IMR-90 (cell line): ENCODE measurements around the gene DIAPH2. TPM values are rescaled to one million over a fixed set of nuclear protein-coding genes. Genes with fewer than 3 reads are reported as not detected.

Experiments used
- ATAC-seq: fragments of 200-7000 bp; cut with Tn5 transposase; 2 replicates; pipeline ENCODE4 v1.9.1; 2020; ENCODE audit warnings: low read depth, mild to moderate bottlenecking, moderate library complexity
- BruUV-seq: library from RNA; stranded (reverse); fragments of 400-500 nt; replicated peaks from 2 replicates; lab custom pipeline; 2021; lab: Mats Ljungman, UMichigan
- CTCF ChIA-PET: fragments of 300-600 bp; formaldehyde crosslinking; extraction: SDS; loops from one replicate; lab custom pipeline; 2021; ENCODE audit warnings: antibody characterized with exemption; lab: Yijun Ruan, JAX
- POLR2A ChIA-PET: fragments of 300-600 bp; sonication (Branson Sonifier 250); formaldehyde crosslinking; loops from one replicate; lab custom pipeline; 2022; ENCODE audit warnings: antibody characterized with exemption; ENCODE audit not compliant: unreplicated experiment; lab: Charles Lee
- DNase-seq: peaks from one replicate; pipeline ENCODE4 v3.0.0; 2013
- H2AFZ ChIP-seq: replicated peaks from 2 replicates; pipeline ENCODE3; 2013; ENCODE audit warnings: low read length, mild to moderate bottlenecking; ENCODE audit not compliant: poor library complexity
- H2AK5ac ChIP-seq: 2 replicates; pipeline ENCODE4 v1.6.1; 2013; ENCODE audit warnings: low read depth, low read length, inconsistent platforms
- H2AK9ac ChIP-seq: replicated peaks from 2 replicates; pipeline ENCODE3; 2013; ENCODE audit warnings: mild to moderate bottlenecking, low read depth, low read length, moderate library complexity; ENCODE audit not compliant: poor library complexity
- H2BK120ac ChIP-seq: 2 replicates; pipeline ENCODE4 v1.6.1; 2013; ENCODE audit warnings: low read depth, low read length, inconsistent platforms
- H2BK15ac ChIP-seq: 3 replicates; pipeline ENCODE4 v1.6.1; 2013; ENCODE audit warnings: low read depth, low read length, inconsistent platforms
- H2BK20ac ChIP-seq: 2 replicates; pipeline ENCODE4 v1.6.1; 2013; ENCODE audit warnings: low read depth, mild to moderate bottlenecking, inconsistent platforms, low read length, moderate library complexity
- H2BK5ac ChIP-seq: 2 replicates; pipeline ENCODE4 v1.6.1; 2013; ENCODE audit warnings: mild to moderate bottlenecking, low read depth, low read length, inconsistent platforms; ENCODE audit not compliant: poor library complexity, severe bottlenecking
- H3K14ac ChIP-seq: replicated peaks from 2 replicates; pipeline ENCODE4 v1.6.1; 2013; ENCODE audit warnings: low read depth, low read length, inconsistent platforms
- H3K18ac ChIP-seq: 2 replicates; pipeline ENCODE4 v1.6.1; 2013; ENCODE audit warnings: low read depth, low read length, control low read depth
- H3K23ac ChIP-seq: 2 replicates; pipeline ENCODE4 v1.6.1; 2013; ENCODE audit warnings: low read depth, low read length, inconsistent platforms
- H3K27ac ChIP-seq: 2 replicates; pipeline ENCODE4 v1.5.1; 2013; ENCODE audit warnings: mild to moderate bottlenecking, control low read depth, low read length; ENCODE audit not compliant: insufficient read depth
- H3K27me3 ChIP-seq: 2 replicates; pipeline ENCODE4 v1.6.1; 2013; ENCODE audit warnings: low read length; ENCODE audit not compliant: control insufficient read depth, insufficient read depth
- H3K36me3 ChIP-seq: 2 replicates; pipeline ENCODE4 v1.6.1; 2013; ENCODE audit warnings: low read length, mixed read lengths; ENCODE audit not compliant: control insufficient read depth, insufficient read depth
- H3K4ac ChIP-seq: 2 replicates; pipeline ENCODE4 v1.6.1; 2013; ENCODE audit warnings: low read depth, low read length, inconsistent platforms
- H3K4me1 ChIP-seq: 2 replicates; pipeline ENCODE4 v1.6.1; 2013; ENCODE audit warnings: low read length, mixed read lengths; ENCODE audit not compliant: control insufficient read depth, insufficient read depth
- H3K4me2 ChIP-seq: 2 replicates; pipeline ENCODE4 v1.6.1; 2013; ENCODE audit warnings: low read depth, mild to moderate bottlenecking, control low read depth, low read length, moderate library complexity
- H3K4me3 ChIP-seq: 2 replicates; pipeline ENCODE4 v1.5.1; 2013; ENCODE audit warnings: low read depth, mild to moderate bottlenecking, control low read depth, low read length, moderate library complexity; ENCODE audit not compliant: insufficient read depth
- H3K56ac ChIP-seq: 2 replicates; pipeline ENCODE4 v1.6.1; 2013; ENCODE audit warnings: low read length, inconsistent platforms; ENCODE audit not compliant: insufficient read depth; ENCODE audit errors: extremely low read depth
- H3K79me1 ChIP-seq, 2 experiments: 2 replicates each; pipeline ENCODE4 v1.6.1; 2013; ENCODE audit warnings: low read length in 2 of 2, inconsistent platforms in 1 of 2, low read depth in 1 of 2
- H3K9ac ChIP-seq: 2 replicates; pipeline ENCODE4 v1.6.1; 2013; ENCODE audit warnings: low read depth, low read length, control low read depth
- H3K9me1 ChIP-seq: 2 replicates; pipeline ENCODE4 v1.6.1; 2013; ENCODE audit warnings: low read length, inconsistent platforms; ENCODE audit not compliant: insufficient read depth
- H3K9me3 ChIP-seq: 2 replicates; pipeline ENCODE4 v1.6.1; 2013; ENCODE audit warnings: low read length; ENCODE audit not compliant: control insufficient read depth, insufficient read depth
- H4K20me1 ChIP-seq: 2 replicates; pipeline ENCODE4 v1.6.1; 2013; ENCODE audit warnings: low read length, inconsistent platforms; ENCODE audit not compliant: insufficient read depth
- H4K5ac ChIP-seq: 2 replicates; pipeline ENCODE4 v1.6.1; 2013; ENCODE audit warnings: mild to moderate bottlenecking, low read depth, low read length, control low read depth
- H4K8ac ChIP-seq, 2 experiments: 2 replicates each; pipeline ENCODE4 v1.6.1; 2013; ENCODE audit warnings: low read depth in 2 of 2, low read length in 2 of 2, control low read depth in 1 of 2, inconsistent platforms in 1 of 2
- H4K91ac ChIP-seq: 2 replicates; pipeline ENCODE4 v1.6.1; 2013; ENCODE audit warnings: low read depth, low read length, inconsistent platforms; ENCODE audit not compliant: insufficient read depth
- BHLHE40 ChIP-seq: fragments of 150-350 bp; IDR thresholded peaks from 2 replicates; pipeline ENCODE4 v1.6.1; 2016; ENCODE audit warnings: mild to moderate bottlenecking, low read depth, low read length
- CEBPB ChIP-seq: IDR thresholded peaks from 2 replicates; pipeline ENCODE4 v1.6.1; 2012; ENCODE audit warnings: low read depth, low read length, improper control_type of control experiment
- CHD1 ChIP-seq: IDR thresholded peaks from 2 replicates; pipeline ENCODE4 v1.6.1; 2012; ENCODE audit warnings: low read depth, low read length, improper control_type of control experiment
- FOS ChIP-seq: fragments of 150-350 bp; IDR thresholded peaks from 2 replicates; pipeline ENCODE4 v1.6.1; 2016; ENCODE audit warnings: low read depth, low read length
- MAFK ChIP-seq: IDR thresholded peaks from 2 replicates; pipeline ENCODE4 v1.6.1; 2012; ENCODE audit warnings: low read depth, low read length, improper control_type of control experiment
- MAZ ChIP-seq: IDR thresholded peaks from 2 replicates; pipeline ENCODE4 v1.6.1; 2012; ENCODE audit warnings: low read depth, mild to moderate bottlenecking, low read length, improper control_type of control experiment, moderate library complexity, borderline replicate concordance
- MXI1 ChIP-seq: IDR thresholded peaks from 2 replicates; pipeline ENCODE4 v1.6.1; 2012; ENCODE audit warnings: low read depth, mild to moderate bottlenecking, low read length, moderate library complexity, borderline replicate concordance
- NFE2L2 ChIP-seq: fragments of 150-350 bp; IDR thresholded peaks from 2 replicates; pipeline ENCODE4 v1.6.1; 2016; ENCODE audit warnings: low read depth, mild to moderate bottlenecking, low read length
- POLR2A ChIP-seq: IDR thresholded peaks from 2 replicates; pipeline ENCODE4 v1.6.1; 2012; ENCODE audit warnings: mild to moderate bottlenecking, low read depth, low read length
- RAD21 ChIP-seq: IDR thresholded peaks from 2 replicates; pipeline ENCODE4 v1.6.1; 2012; ENCODE audit warnings: low read length, improper control_type of control experiment
- RCOR1 ChIP-seq: IDR thresholded peaks from 2 replicates; pipeline ENCODE4 v1.6.1; 2012; ENCODE audit warnings: mild to moderate bottlenecking, low read length, improper control_type of control experiment; ENCODE audit not compliant: insufficient replicate concordance
- RFX5 ChIP-seq: IDR thresholded peaks from 2 replicates; pipeline ENCODE4 v1.8.0; 2012; ENCODE audit warnings: low read depth, mild to moderate bottlenecking, low read length, moderate library complexity
- SMC3 ChIP-seq: fragments of 150-350 bp; IDR thresholded peaks from 2 replicates; pipeline ENCODE4 v1.6.1; 2016; ENCODE audit warnings: low read depth, mild to moderate bottlenecking, antibody characterized with exemption, low read length, moderate library complexity
- WGBS, 2 experiments: methylation state at CpG; one replicate each; pipeline versions ENCODE4 v1.1.5 to v1.1.7; 2013; ENCODE audit warnings: missing lambda C conversion rate in 2 of 2; ENCODE audit not compliant: insufficient read length in 1 of 2; ENCODE audit errors: extremely low coverage in 2 of 2; 5-methylcytosine and 5-hydroxymethylcytosine counted together
- dilution Hi-C: fragments of 300-500 bp; cut with HindIII; formaldehyde crosslinking; loops from one replicate; pipeline ENCODE4 v1.14.3; 2018; ENCODE audit warnings: low sequenced_read_pairs; ENCODE audit not compliant: unreplicated experiment
- in situ Hi-C: fragments of 300-500 bp; cut with MboI; formaldehyde crosslinking; loops from 3 replicates; pipeline ENCODE4 v1.14.3; 2019; ENCODE audit warnings: low sequenced_read_pairs, inconsistent platforms, mixed read lengths
- intact Hi-C: fragments of 100-400 bp; cut with micrococcal nuclease; formaldehyde crosslinking; loops from 2 replicates; pipeline ENCODE4 v1.10.0; 2022
- polyA plus RNA-seq, 3 experiments: library from polyadenylated mRNA; depleted of rRNA; stranded (reverse); fragments of >200 nt; gene quantifications; 2 replicates each; pipeline ENCODE4 v1.2.3, GENCODE V29; 2012; ENCODE audit warnings: low replicate concordance in 1 of 3
- total RNA-seq: library from RNA; depleted of rRNA; stranded (reverse); fragments of >200 nt; gene quantifications from 2 replicates; pipeline ENCODE4 v1.2.3, GENCODE V29; 2012
- TF ChIP-seq, protein P1 (sequence below): fragments of 150-350 bp; IDR thresholded peaks from 2 replicates; pipeline ENCODE4 v1.6.1; 2017; ENCODE audit warnings: mild to moderate bottlenecking, antibody characterized with exemption, low read length, low read depth
- TF ChIP-seq, protein P2 (sequence below): conservative IDR thresholded peaks from 2 replicates; pipeline ENCODE4 v1.5.1; 2012; ENCODE audit warnings: mild to moderate bottlenecking, low read depth, low read length, improper control_type of control experiment
- TF ChIP-seq, protein P3 (sequence below): fragments of 150-350 bp; IDR thresholded peaks from 2 replicates; pipeline ENCODE4 v1.6.1; 2016; ENCODE audit warnings: low read depth, mild to moderate bottlenecking, low read length, moderate library complexity, borderline replicate concordance

Gene DIAPH2
- total and polyA plus RNA-seq, 2 of the 4 experiments (the other 2 are of a cell fraction), result 3.6 to 19.9 TPM

DNA sequence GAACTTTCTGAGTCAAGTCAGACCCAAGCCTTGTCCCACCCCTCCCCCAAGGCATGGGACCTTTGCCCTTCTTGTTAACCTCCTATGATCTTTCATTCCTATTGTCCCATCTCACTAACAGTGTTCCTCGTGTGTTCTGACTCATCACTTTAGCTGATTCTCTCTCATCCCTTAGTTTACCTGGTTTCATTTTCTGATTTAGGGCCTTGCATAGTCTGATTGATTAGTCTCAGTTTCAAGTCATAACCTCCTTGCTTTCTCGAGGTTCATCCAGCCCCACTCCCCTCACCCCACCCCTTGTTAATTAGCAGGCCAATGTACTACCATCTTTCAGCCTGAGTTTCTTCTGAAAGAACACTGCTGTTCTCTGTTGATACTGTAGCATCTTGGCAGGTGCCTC lies 716.5 kb downstream of the DIAPH2 start:
- H3K9me1 ChIP-seq, result peaks cover 6% of the 10 kb centered on the region; the same call in 1 of the 2 replicates
- dilution Hi-C loops, result no loop called here
- no peak overlapping the region for H4K5ac ChIP-seq
- no peak overlapping the region for H3K18ac ChIP-seq
- no peak for DNase-seq
- no TSS peak for BruUV-seq
- H2BK20ac ChIP-seq, result peak overlapping the region; percentile 66
- no peak overlapping the region for H4K8ac ChIP-seq
- no peaks in the 10 kb centered on the region for H3K36me3 ChIP-seq
- H2AFZ ChIP-seq, result no peak overlapping the region
- ChIA-PET CTCF (no interaction called here), POLR2A (no interaction called here)
- H4K20me1 ChIP-seq, result no peaks in the 10 kb centered on the region
- H3K9me3 ChIP-seq, result no peaks in the 10 kb centered on the region
- peaks cover 0 to 8% of the 10 kb centered on the region in 2 experiments; a peak in 1 of 4 replicates for H3K79me1 ChIP-seq
- no peak overlapping the region for H2AK5ac ChIP-seq
- TF ChIP-seq, protein P1, sequence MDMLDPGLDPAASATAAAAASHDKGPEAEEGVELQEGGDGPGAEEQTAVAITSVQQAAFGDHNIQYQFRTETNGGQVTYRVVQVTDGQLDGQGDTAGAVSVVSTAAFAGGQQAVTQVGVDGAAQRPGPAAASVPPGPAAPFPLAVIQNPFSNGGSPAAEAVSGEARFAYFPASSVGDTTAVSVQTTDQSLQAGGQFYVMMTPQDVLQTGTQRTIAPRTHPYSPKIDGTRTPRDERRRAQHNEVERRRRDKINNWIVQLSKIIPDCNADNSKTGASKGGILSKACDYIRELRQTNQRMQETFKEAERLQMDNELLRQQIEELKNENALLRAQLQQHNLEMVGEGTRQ, result no peak
- TF ChIP-seq SMC3 (no peak), CEBPB (no peak), MAFK (no peak), RAD21 (no peak), MAZ (no peak), FOS (no peak), MXI1 (no peak), RFX5 (no peak), BHLHE40 (no peak), NFE2L2 (no peak), RCOR1 (no peak), CHD1 (no peak), POLR2A (no peak)
- TF ChIP-seq, protein P2, sequence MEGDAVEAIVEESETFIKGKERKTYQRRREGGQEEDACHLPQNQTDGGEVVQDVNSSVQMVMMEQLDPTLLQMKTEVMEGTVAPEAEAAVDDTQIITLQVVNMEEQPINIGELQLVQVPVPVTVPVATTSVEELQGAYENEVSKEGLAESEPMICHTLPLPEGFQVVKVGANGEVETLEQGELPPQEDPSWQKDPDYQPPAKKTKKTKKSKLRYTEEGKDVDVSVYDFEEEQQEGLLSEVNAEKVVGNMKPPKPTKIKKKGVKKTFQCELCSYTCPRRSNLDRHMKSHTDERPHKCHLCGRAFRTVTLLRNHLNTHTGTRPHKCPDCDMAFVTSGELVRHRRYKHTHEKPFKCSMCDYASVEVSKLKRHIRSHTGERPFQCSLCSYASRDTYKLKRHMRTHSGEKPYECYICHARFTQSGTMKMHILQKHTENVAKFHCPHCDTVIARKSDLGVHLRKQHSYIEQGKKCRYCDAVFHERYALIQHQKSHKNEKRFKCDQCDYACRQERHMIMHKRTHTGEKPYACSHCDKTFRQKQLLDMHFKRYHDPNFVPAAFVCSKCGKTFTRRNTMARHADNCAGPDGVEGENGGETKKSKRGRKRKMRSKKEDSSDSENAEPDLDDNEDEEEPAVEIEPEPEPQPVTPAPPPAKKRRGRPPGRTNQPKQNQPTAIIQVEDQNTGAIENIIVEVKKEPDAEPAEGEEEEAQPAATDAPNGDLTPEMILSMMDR, result no peak
- TF ChIP-seq, protein P3, sequence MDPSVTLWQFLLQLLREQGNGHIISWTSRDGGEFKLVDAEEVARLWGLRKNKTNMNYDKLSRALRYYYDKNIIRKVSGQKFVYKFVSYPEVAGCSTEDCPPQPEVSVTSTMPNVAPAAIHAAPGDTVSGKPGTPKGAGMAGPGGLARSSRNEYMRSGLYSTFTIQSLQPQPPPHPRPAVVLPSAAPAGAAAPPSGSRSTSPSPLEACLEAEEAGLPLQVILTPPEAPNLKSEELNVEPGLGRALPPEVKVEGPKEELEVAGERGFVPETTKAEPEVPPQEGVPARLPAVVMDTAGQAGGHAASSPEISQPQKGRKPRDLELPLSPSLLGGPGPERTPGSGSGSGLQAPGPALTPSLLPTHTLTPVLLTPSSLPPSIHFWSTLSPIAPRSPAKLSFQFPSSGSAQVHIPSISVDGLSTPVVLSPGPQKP, result no peak
- no peak for ATAC-seq
- no peak overlapping the region for H3K9ac ChIP-seq
- no peak overlapping the region for H4K91ac ChIP-seq
- intact Hi-C loops, result no loop called here
- no peaks in the 10 kb centered on the region for H3K27me3 ChIP-seq
- H3K4me1 ChIP-seq, result peaks cover 6% of the 10 kb centered on the region
- H3K4me2 ChIP-seq, result no peak overlapping the region
- H3K14ac ChIP-seq, result peak overlapping the region; percentile 0; the same call in 1 of the 2 replicates
- H3K4ac ChIP-seq, result no peak overlapping the region; the same call in 1 of the 2 replicates
- H3K56ac ChIP-seq, result no peak overlapping the region
- peak overlapping the region; percentile 9; the same call in 1 of the 2 replicates for H3K23ac ChIP-seq
- no peak overlapping the region for H2BK15ac ChIP-seq
- H3K27ac ChIP-seq, result no peak overlapping the region
- H2BK120ac ChIP-seq, result peak overlapping the region; percentile 54; the same call in 1 of the 2 replicates
- no peak overlapping the region for H2BK5ac ChIP-seq
- no peak overlapping the region for H3K4me3 ChIP-seq
- 0% methylated on average over 1 of the region's 2 CpGs; no CpG with 5 or more reads in 1 of the 2 experiments for WGBS, 2 experiments
- in situ Hi-C loops, result no loop called here
- no peak overlapping the region for H2AK9ac ChIP-seq
